DND-41 (cell line): ENCODE data around the gene MAP7.

Experiments
- ATAC-seq: fragments of 200-7000 bp; cut with Tn5 transposase; 3 replicates; pipeline ENCODE4 v1.9.1; 2021; ENCODE audit warnings: low read depth; ENCODE audit not compliant: insufficient read depth
- DNase-seq: peaks from one replicate; pipeline ENCODE4 v3.0.0-alpha.2; 2020
- H2AFZ ChIP-seq: 2 replicates; pipeline ENCODE4 v1.6.0; 2012; ENCODE audit warnings: low read depth, low read length
- H3K27ac ChIP-seq: 2 replicates; pipeline ENCODE4 v1.5.1; 2012; ENCODE audit warnings: low read length, inconsistent platforms
- H3K27me3 ChIP-seq: fragments of 200-600 bp; sonication (generic); 2 replicates; pipeline ENCODE4 v1.6.0; 2012; ENCODE audit warnings: low read length, mild to moderate bottlenecking, inconsistent platforms; ENCODE audit not compliant: insufficient read depth, poor library complexity
- H3K36me3 ChIP-seq: 2 replicates; pipeline ENCODE4 v1.5.1; 2012; ENCODE audit warnings: low read length, inconsistent platforms; ENCODE audit not compliant: insufficient read depth
- H3K4me1 ChIP-seq: 2 replicates; pipeline ENCODE4 v1.5.1; 2012; ENCODE audit warnings: mild to moderate bottlenecking, low read length; ENCODE audit not compliant: insufficient read depth
- H3K4me2 ChIP-seq: 2 replicates; pipeline ENCODE4 v1.6.0; 2012; ENCODE audit warnings: mild to moderate bottlenecking, moderate library complexity, low read length, inconsistent platforms; ENCODE audit not compliant: insufficient read depth
- H3K4me3 ChIP-seq, 2 experiments: fragments of 200-600 bp in 1 of 2; shearing (Covaris generic) in 1 of 2; 2 replicates each; pipeline ENCODE4 v1.5.1; 2012 to 2016; ENCODE audit warnings: inconsistent platforms in 2 of 2, low read length in 2 of 2, mild to moderate bottlenecking in 2 of 2, low read depth in 1 of 2, moderate library complexity in 1 of 2
- H3K79me2 ChIP-seq: 2 replicates; pipeline ENCODE4 v1.6.0; 2012; ENCODE audit warnings: low read length, inconsistent platforms; ENCODE audit not compliant: insufficient read depth
- H3K9ac ChIP-seq: 2 replicates; pipeline ENCODE4 v1.6.0; 2012; ENCODE audit warnings: low read depth, mild to moderate bottlenecking, inconsistent platforms, low read length, moderate library complexity
- H3K9me3 ChIP-seq: 2 replicates; pipeline ENCODE4 v1.5.1; 2012; ENCODE audit warnings: low read length, moderate library complexity, mild to moderate bottlenecking, inconsistent platforms; ENCODE audit not compliant: insufficient read depth, severe bottlenecking
- H4K20me1 ChIP-seq: 2 replicates; pipeline ENCODE4 v1.6.0; 2012; ENCODE audit warnings: low read length; ENCODE audit not compliant: insufficient read depth
- CTCF ChIP-seq: IDR thresholded peaks from 2 replicates; pipeline ENCODE4 v1.5.1; 2012; ENCODE audit warnings: borderline replicate concordance, low read length, moderate library complexity, mild to moderate bottlenecking; ENCODE audit not compliant: poor library complexity, severe bottlenecking; ENCODE audit errors: extremely low read depth
- EZH2 ChIP-seq: IDR thresholded peaks from 3 replicates; pipeline ENCODE4 v1.6.1; 2012; ENCODE audit warnings: borderline replicate concordance, low read depth, mild to moderate bottlenecking, moderate library complexity, low read length, inconsistent platforms; ENCODE audit not compliant: severe bottlenecking

MAP7 gene

GRCh38 chr6:136326038-136326553 lies 224.1 kb downstream of the MAP7 start:
- no peaks in the 10 kb centered on the region for H3K9me3 ChIP-seq
- TF ChIP-seq CTCF (no peak), EZH2 (no peak)
- H3K4me1 ChIP-seq: no peaks in the 10 kb centered on the region
- no peak for ATAC-seq
- no peak for DNase-seq
- peaks cover 9% of the 10 kb centered on the region for H3K27me3 ChIP-seq
- no peaks in the 10 kb centered on the region for H3K79me2 ChIP-seq
- H3K4me2 ChIP-seq: no peak overlapping the region
- H4K20me1 ChIP-seq: no peaks in the 10 kb centered on the region
- H3K27ac ChIP-seq: no peak overlapping the region
- H3K4me3 ChIP-seq: no peak overlapping the region
- no peak overlapping the region for H3K9ac ChIP-seq
- H3K36me3 ChIP-seq: no peaks in the 10 kb centered on the region
- H2AFZ ChIP-seq: no peak overlapping the region

GRCh38 chr6:136324686-136325380 lies 225.4 kb downstream of the MAP7 start:
- Histone ChIP-seq H3K9me3 (no peaks in the 10 kb centered on the region), H4K20me1 (no peaks in the 10 kb centered on the region), H3K4me1 (no peaks in the 10 kb centered on the region), H3K4me2 (no peak overlapping the region), H3K4me3 (no peak overlapping the region), H3K79me2 (no peaks in the 10 kb centered on the region), H3K27me3 (peaks cover 9% of the 10 kb centered on the region), H2AFZ (no peak overlapping the region), H3K27ac (no peak overlapping the region), H3K9ac (no peak overlapping the region), H3K36me3 (no peaks in the 10 kb centered on the region)
- DNase-seq (no peak), ATAC-seq (no peak)
- TF ChIP-seq CTCF: no peak
- no peak for TF ChIP-seq EZH2

GRCh38 chr6:136323431-136324112 lies 226.7 kb downstream of the MAP7 start:
- no peak for TF ChIP-seq CTCF
- TF ChIP-seq EZH2: no peak
- Histone ChIP-seq H3K4me1 (no peaks in the 10 kb centered on the region), H3K9ac (no peak overlapping the region), H3K9me3 (no peaks in the 10 kb centered on the region), H3K36me3 (no peaks in the 10 kb centered on the region), H3K4me2 (no peak overlapping the region), H3K79me2 (no peaks in the 10 kb centered on the region), H3K4me3 (no peak overlapping the region), H4K20me1 (no peaks in the 10 kb centered on the region), H2AFZ (no peak overlapping the region), H3K27ac (no peak overlapping the region), H3K27me3 (peaks cover 14% of the 10 kb centered on the region)
- DNase-seq (no peak), ATAC-seq (no peak)
